AG04449 (cell line): ENCODE results near the gene FIGLA.

Source experiments
- CTCF ChIA-PET: fragments of 350-600 bp; formaldehyde crosslinking; extraction: SDS; loops from one replicate; lab custom pipeline; 2021; ENCODE audit warnings: antibody characterized with exemption; lab: Yijun Ruan, JAX
- POLR2A ChIA-PET: fragments of 400-600, 350-600 bp; formaldehyde crosslinking; extraction: SDS; loops from one replicate; lab custom pipeline; 2020; ENCODE audit warnings: antibody characterized with exemption, inconsistent platforms; lab: Yijun Ruan, JAX
- DNase-seq: peaks from one replicate; pipeline ENCODE4 v3.0.0-alpha.2; 2010; ENCODE audit warnings: low read depth, low spot score
- H3K4me3 ChIP-seq: 2 replicates; pipeline ENCODE4 v1.5.1; 2011; ENCODE audit warnings: low read depth, mild to moderate bottlenecking, control low read depth, low read length
- TF ChIP-seq, protein P1 (sequence below): IDR thresholded peaks from one replicate; pipeline ENCODE4 v1.5.1; 2011; ENCODE audit warnings: mild to moderate bottlenecking, moderate library complexity, low read length, control low read depth, inconsistent platforms; ENCODE audit not compliant: insufficient read depth; ENCODE audit errors: missing control alignments

FIGLA gene, protein sequence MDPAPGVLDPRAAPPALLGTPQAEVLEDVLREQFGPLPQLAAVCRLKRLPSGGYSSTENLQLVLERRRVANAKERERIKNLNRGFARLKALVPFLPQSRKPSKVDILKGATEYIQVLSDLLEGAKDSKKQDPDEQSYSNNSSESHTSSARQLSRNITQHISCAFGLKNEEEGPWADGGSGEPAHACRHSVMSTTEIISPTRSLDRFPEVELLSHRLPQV

GRCh38 chr2:70790136-70790828 lies at the start of gene FIGLA:
Gene FIGLA (minus strand): TSS chr2:70790643. CDS start chr2:70790638, 5 bp downstream.
- no peak within 1 kb of the TSS for H3K4me3 ChIP-seq
- ChIA-PET POLR2A (no interaction called here), CTCF (interaction anchor here (0.9 kb wide), 1 partner anchor 9 kb away, joined by 3 read pairs; no protein-coding TSS in a partner anchor)
- TF ChIP-seq, protein P1, sequence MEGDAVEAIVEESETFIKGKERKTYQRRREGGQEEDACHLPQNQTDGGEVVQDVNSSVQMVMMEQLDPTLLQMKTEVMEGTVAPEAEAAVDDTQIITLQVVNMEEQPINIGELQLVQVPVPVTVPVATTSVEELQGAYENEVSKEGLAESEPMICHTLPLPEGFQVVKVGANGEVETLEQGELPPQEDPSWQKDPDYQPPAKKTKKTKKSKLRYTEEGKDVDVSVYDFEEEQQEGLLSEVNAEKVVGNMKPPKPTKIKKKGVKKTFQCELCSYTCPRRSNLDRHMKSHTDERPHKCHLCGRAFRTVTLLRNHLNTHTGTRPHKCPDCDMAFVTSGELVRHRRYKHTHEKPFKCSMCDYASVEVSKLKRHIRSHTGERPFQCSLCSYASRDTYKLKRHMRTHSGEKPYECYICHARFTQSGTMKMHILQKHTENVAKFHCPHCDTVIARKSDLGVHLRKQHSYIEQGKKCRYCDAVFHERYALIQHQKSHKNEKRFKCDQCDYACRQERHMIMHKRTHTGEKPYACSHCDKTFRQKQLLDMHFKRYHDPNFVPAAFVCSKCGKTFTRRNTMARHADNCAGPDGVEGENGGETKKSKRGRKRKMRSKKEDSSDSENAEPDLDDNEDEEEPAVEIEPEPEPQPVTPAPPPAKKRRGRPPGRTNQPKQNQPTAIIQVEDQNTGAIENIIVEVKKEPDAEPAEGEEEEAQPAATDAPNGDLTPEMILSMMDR, result no peak
- DNase-seq, result no peak

- ChIA-PET CTCF (no interaction called here), POLR2A (no interaction called here)
- TF ChIP-seq, protein P1, result no peak
- no peak overlapping the region for H3K4me3 ChIP-seq
- DNase-seq, result no peak
Measured at GRCh38 chr2:70837980-70838925, 47.8 kb upstream of the FIGLA start.

DNA sequence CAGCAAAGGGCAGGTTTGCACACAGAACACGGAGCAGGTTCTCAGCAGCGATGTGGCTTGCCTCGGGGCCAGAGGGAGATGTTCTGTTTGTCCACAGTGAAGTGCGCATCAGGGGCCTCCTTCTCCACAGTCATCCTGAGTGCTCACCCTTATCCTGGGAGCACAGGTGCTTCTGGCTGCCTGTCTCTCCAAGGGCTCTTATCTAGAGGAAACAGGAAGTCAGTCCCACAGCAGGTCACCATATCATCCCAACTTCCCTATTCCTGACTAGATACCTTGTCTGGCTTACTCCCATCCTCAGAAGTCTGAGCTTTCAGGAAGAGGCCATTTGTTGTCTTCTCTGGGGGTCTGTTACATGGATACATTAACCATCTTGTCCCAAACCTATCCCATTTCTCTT lies 45.2 kb upstream of the FIGLA start, which contains the start of gene CD207:
CD207 (minus strand) TSS at position 174 of the 400 bp plus-strand sequence; CDS start at position 134, 40 bp downstream.
- POLR2A ChIA-PET, result no interaction called here
- TF ChIP-seq, protein P1, result no peak
- no peak for DNase-seq
- CTCF ChIA-PET, result no interaction called here
- H3K4me3 ChIP-seq, result no peak within 1 kb of the TSS

GRCh38 chr2:70834881-70835280 lies 44.4 kb upstream of the FIGLA start:
- CTCF ChIA-PET, result no interaction called here
- no peak for DNase-seq
- POLR2A ChIA-PET, result no interaction called here

GRCh38 chr2:70834106-70834505 lies 43.7 kb upstream of the FIGLA start:
- TF ChIP-seq, protein P1, result no peak
- ChIA-PET POLR2A (no interaction called here), CTCF (no interaction called here)
- H3K4me3 ChIP-seq, result no peak overlapping the region
- DNase-seq, result no peak

More at GRCh38 chr2:70834881-70835280, 44.4 kb upstream of the FIGLA start:
- H3K4me3 ChIP-seq, result no peak overlapping the region
- TF ChIP-seq, protein P1, result no peak
